Peyer's patch (tissue), 4 donors: ENCODE results near the gene CHRDL2. TPM values are rescaled to one million over a fixed set of nuclear protein-coding genes. Genes with fewer than 3 reads are reported as not detected.

ENCODE experiments used
- DNase-seq, 3 donors: peaks; one replicate each; pipeline ENCODE4 v3.0.0-alpha.2; 2017 to 2019
- H3K27ac ChIP-seq, 4 donors: fragments of 200-600 bp; sonication (generic); one replicate each; pipeline ENCODE4 v1.5.1; 2016 to 2019
- H3K27me3 ChIP-seq, 2 donors: fragments of 200-600 bp; sonication (generic); one replicate each; pipeline ENCODE4 v1.5.1; 2019
- H3K36me3 ChIP-seq, 3 donors: fragments of 200-600 bp; sonication (generic); one replicate each; pipeline ENCODE4 v1.5.1; 2016 to 2019
- H3K4me1 ChIP-seq, 4 donors: fragments of 200-600 bp; sonication (generic); one replicate each; pipeline ENCODE4 v1.5.1; 2016 to 2019
- H3K4me3 ChIP-seq, 4 donors: fragments of 200-600 bp; sonication (generic); 1 replicate in 3 of 4; 2 replicates in 1 of 4; pipeline ENCODE4 v1.5.1; 2016 to 2019; ENCODE audit warnings: mild to moderate bottlenecking in 1 of 4
- H3K9me3 ChIP-seq, 4 donors: fragments of 200-600 bp; sonication (generic); one replicate each; pipeline ENCODE4 v1.5.1; 2016 to 2019; ENCODE audit warnings: mild to moderate bottlenecking in 1 of 4
- POLR2A ChIP-seq, 2 donors: fragments of 450-650 bp; IDR thresholded peaks; one replicate each; pipeline ENCODE4 v1.5.1; 2017; ENCODE audit warnings: antibody characterized with exemption in 2 of 2, mild to moderate bottlenecking in 2 of 2, moderate library complexity in 2 of 2
- total RNA-seq, 4 donors: library from RNA; depleted of rRNA; stranded (reverse); fragments of >200 nt; gene quantifications; one replicate each; pipeline ENCODE4 v1.1.0, GENCODE V29; 2016
- TF ChIP-seq, protein P1 (sequence below), 6 experiments: fragments of 450-650 bp in 4 of 6; fragments of 200-600 bp in 2 of 6; sonication (generic) in 1 of 6; IDR thresholded peaks; one replicate each; pipeline ENCODE4 v1.5.1; 2017 to 2019; ENCODE audit warnings: antibody characterized with exemption in 6 of 6, mild to moderate bottlenecking in 3 of 6, moderate library complexity in 1 of 6

CHRDL2 gene
- total RNA-seq, 4 donors from 2014 or later, result not detected

GRCh38 chr11:74654976-74655375, 76.2 kb downstream of the CHRDL2 start:
- no peaks in the 10 kb centered on the region for H3K27me3 ChIP-seq
- DNase-seq, result no peak
- no peak overlapping the region for H3K4me3 ChIP-seq
- no peaks in the 10 kb centered on the region for H3K4me1 ChIP-seq
- H3K27ac ChIP-seq, result no peak overlapping the region
- H3K9me3 ChIP-seq, result no peaks in the 10 kb centered on the region
- TF ChIP-seq, protein P1, sequence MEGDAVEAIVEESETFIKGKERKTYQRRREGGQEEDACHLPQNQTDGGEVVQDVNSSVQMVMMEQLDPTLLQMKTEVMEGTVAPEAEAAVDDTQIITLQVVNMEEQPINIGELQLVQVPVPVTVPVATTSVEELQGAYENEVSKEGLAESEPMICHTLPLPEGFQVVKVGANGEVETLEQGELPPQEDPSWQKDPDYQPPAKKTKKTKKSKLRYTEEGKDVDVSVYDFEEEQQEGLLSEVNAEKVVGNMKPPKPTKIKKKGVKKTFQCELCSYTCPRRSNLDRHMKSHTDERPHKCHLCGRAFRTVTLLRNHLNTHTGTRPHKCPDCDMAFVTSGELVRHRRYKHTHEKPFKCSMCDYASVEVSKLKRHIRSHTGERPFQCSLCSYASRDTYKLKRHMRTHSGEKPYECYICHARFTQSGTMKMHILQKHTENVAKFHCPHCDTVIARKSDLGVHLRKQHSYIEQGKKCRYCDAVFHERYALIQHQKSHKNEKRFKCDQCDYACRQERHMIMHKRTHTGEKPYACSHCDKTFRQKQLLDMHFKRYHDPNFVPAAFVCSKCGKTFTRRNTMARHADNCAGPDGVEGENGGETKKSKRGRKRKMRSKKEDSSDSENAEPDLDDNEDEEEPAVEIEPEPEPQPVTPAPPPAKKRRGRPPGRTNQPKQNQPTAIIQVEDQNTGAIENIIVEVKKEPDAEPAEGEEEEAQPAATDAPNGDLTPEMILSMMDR (IDR thresholded peaks at IDR 0.05), result no peak
- no peak for TF ChIP-seq POLR2A (IDR thresholded peaks at IDR 0.05)
- H3K36me3 ChIP-seq, result peaks cover 0 to 4% (median 0%) of the 10 kb centered on the region in 3 donors

GRCh38 chr11:74650498-74650897, 80.7 kb downstream of the CHRDL2 start:
- no peaks in the 10 kb centered on the region for H3K27me3 ChIP-seq
- H3K27ac ChIP-seq, result no peak overlapping the region
- TF ChIP-seq, protein P1 (IDR thresholded peaks at IDR 0.05), result no peak
- TF ChIP-seq POLR2A (IDR thresholded peaks at IDR 0.05), result no peak
- no peak for DNase-seq
- no peak overlapping the region for H3K4me3 ChIP-seq
- no peaks in the 10 kb centered on the region for H3K4me1 ChIP-seq
- peaks cover 0 to 4% (median 0%) of the 10 kb centered on the region in 3 donors for H3K36me3 ChIP-seq
- H3K9me3 ChIP-seq, result no peaks in the 10 kb centered on the region

- no peaks in the 10 kb centered on the region for H3K27me3 ChIP-seq
- no peak for TF ChIP-seq POLR2A (IDR thresholded peaks at IDR 0.05)
- TF ChIP-seq, protein P1 (IDR thresholded peaks at IDR 0.05), result no peak
- no peaks in the 10 kb centered on the region for H3K4me1 ChIP-seq
- H3K9me3 ChIP-seq, result no peaks in the 10 kb centered on the region
- peaks cover 0 to 4% (median 0%) of the 10 kb centered on the region in 3 donors for H3K36me3 ChIP-seq
- H3K4me3 ChIP-seq, result no peak overlapping the region
- DNase-seq, result no peak
- H3K27ac ChIP-seq, result no peak overlapping the region
Measured at GRCh38 chr11:74648894-74649293, 82.3 kb downstream of the CHRDL2 start.

DNA sequence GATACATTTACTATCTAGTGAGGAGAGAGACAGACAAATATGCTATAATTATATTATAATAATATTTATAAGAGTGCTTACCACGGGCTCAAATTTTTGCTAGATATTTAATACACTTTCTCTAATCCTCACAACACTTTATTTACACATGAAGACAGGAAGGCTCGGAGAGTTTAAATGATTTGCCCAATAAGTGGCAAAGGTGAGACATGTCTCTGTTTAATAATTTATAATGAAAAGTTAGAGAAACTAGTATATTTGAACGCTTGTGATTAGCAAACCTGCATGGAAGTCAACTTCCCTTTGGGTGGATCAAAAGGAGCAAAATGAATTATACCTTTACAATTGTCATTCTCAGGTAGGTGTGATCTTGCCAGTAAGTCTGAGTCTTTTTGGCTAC, 83.4 kb downstream of the CHRDL2 start:
- Histone ChIP-seq H3K4me1 (no peaks in the 10 kb centered on the region), H3K27me3 (no peaks in the 10 kb centered on the region), H3K27ac (no peak overlapping the region), H3K4me3 (no peak overlapping the region), H3K36me3 (no peaks in the 10 kb centered on the region), H3K9me3 (no peaks in the 10 kb centered on the region)
- no peak for DNase-seq
- TF ChIP-seq POLR2A (IDR thresholded peaks at IDR 0.05), result no peak
- TF ChIP-seq, protein P1 (IDR thresholded peaks at IDR 0.05), result no peak

DNA sequence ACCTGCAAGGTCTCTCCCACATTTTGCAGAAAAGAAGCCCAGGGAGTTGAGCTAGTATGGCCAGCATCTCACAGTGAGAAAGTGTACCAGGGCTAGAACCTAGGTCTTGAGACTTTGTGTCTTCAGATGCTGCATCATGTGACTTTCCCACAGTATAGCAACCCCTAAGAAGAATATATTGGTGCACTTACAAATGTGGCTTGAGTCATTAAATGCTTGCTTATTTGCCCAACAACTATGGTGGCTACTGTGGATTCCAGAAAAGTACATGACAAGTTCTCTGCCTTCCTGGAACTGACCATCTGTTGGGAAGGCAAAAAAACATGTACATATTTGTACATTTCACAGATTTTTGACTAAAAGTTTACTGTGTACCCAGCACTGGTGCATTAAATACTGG, 83.8 kb downstream of the CHRDL2 start:
- Histone ChIP-seq H3K4me3 (no peak overlapping the region), H3K36me3 (no peaks in the 10 kb centered on the region), H3K9me3 (no peaks in the 10 kb centered on the region), H3K27me3 (no peaks in the 10 kb centered on the region), H3K27ac (no peak overlapping the region), H3K4me1 (no peaks in the 10 kb centered on the region)
- DNase-seq, result no peak
- TF ChIP-seq, protein P1 (IDR thresholded peaks at IDR 0.05), result no peak
- no peak for TF ChIP-seq POLR2A (IDR thresholded peaks at IDR 0.05)

DNA sequence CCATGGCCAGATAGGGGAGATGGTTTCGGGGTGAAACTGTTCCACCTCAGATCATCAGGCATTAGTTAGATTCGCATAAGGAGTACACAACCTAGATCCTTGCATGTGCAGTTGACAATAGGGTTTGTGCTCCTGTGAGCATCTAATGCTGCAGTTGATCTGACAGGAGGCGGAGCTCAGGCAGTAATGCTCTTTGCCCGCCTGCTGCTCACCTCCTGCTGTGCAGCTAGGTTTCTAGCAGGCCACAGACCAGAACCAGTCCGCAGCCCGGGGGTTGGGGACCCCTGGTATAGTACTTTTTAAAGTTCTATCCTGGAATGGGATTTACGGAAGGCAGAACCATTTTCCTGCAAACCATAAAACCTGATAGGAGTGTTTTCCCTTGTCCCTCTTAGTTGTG, 84.3 kb downstream of the CHRDL2 start:
- Histone ChIP-seq H3K9me3 (no peaks in the 10 kb centered on the region), H3K27ac (no peak overlapping the region), H3K4me1 (no peaks in the 10 kb centered on the region), H3K4me3 (no peak overlapping the region), H3K27me3 (no peaks in the 10 kb centered on the region), H3K36me3 (no peaks in the 10 kb centered on the region)
- TF ChIP-seq POLR2A (IDR thresholded peaks at IDR 0.05), result no peak
- TF ChIP-seq, protein P1 (IDR thresholded peaks at IDR 0.05), result no peak
- DNase-seq, result no peak
